Mucosa of gallbladder (tissue), 1 donor: ENCODE measurements around the gene TOP1. TPM values are rescaled to one million over a fixed set of nuclear protein-coding genes. Genes with fewer than 3 reads are reported as not detected.

Experiments used
- DNase-seq: peaks from one replicate; pipeline ENCODE4 v3.0.0-alpha.2; 2020; ENCODE audit warnings: low spot score
- total RNA-seq: library from RNA; stranded (reverse); gene quantifications from one replicate; pipeline ENCODE4 v1.2.1, GENCODE V29; 2021
- donor health status: DM: no; HTN: no; CAD: no.

The TOP1 gene
- total RNA-seq, 1 donor from 2014 or later = 83.2 TPM

DNA sequence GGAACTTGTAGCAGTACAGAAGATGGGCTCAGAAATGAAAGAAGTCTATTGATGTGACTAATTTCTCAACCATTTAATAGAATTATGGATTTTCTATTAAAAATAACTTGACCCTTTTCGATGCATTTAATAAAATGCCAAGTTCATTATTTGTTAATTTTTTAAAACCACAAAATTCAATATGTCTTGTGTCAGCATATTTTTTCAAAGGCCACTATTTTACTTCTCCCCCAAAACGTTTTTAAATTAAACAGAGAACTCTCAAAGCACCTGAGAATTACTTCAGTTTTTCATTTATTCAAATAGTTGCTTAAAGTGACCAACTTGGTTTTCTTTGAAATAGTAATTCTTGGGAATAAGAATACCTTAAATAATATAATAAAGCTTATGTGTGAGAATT lies 8.6 kb downstream of the TOP1 start:
- DNase-seq = no peak

- no peak for DNase-seq
These were observed 9.7 kb downstream of the TOP1 start for GRCh38 chr20:41038149-41038877.

DNA sequence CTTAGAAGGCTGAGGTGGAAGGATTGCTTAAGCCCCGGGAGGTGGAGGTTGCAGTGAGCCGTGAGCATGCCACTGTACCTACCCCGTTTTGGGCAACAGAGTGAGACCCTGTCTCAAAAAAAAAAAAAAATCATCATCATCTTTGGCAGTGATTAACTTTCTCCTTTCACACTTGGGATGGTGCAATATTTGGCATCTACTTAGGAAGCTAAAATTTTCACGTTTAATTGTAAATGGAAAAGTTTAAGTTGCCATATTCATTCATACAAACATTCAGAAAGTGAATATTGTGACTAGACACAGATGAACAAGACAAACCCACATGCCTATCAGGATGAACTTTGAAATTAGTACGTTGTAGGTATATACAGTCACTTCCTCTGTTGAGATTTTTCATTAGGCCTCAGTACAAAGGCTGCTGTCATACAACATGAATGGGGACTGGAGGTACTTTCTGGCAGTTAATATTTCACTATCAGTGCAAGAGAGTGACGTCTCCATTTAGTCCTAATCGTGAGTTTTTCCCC lies 10.3 kb downstream of the TOP1 start:
- no peak for DNase-seq

- no peak for DNase-seq
These were observed 12.2 kb downstream of the TOP1 start for GRCh38 chr20:41040855-41041254.

DNA sequence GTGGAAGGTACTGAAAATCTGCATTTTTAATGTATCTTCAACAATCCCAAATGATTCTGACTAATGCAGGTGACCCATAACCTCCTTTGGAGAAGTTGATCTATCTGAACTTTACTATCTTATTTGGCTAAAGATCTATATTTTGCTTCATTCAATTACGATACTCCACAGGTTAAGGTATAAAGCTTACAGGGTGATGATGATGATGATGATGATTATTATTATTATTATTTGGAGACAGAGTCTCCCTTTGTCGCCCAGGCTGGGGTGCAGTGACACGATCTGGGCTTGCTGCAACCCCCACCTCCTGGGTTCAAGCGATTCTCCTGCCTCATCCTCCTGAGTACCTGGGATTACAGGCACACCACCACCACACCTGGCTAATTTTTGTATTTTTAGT lies 13.1 kb downstream of the TOP1 start:
- no peak for DNase-seq

GRCh38 chr20:41044409-41045062 lies 15.9 kb downstream of the TOP1 start:
- DNase-seq = no peak

GRCh38 chr20:41045671-41046070 lies 17.0 kb downstream of the TOP1 start:
- DNase-seq = no peak

- no peak for DNase-seq
These were observed 18.1 kb downstream of the TOP1 start for GRCh38 chr20:41046716-41047115.

DNA sequence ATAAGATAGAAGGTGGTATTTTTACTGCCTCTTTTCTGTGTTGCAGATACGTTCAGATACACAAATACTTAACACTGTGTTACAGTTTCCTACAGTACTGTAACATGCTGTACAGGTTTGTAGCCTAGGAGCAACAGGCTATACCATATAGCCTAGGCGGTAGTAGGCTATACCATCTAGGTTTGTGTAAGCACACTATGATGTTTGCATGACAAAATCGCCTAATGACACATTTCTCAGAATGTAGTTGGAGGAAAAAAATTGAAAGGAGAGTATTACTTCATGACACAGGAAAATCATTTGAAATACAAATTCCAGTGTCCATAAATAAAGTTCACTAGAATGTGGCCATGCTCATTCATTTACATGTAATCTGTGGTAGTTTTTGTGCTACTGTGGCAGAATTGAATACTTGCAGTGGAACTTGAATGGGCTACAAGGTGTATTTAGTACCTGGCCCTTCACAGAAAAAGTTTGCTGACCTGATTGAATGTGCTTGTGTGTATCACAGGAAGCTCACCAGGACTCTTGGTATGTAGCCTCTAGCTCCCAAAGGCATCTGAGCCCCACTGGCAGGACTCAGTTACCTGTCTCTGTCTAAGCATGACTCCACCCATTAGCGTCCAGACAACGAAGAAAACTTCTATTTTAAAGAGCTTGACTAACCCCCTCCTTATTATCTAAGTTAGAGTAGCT lies 18.8 kb downstream of the TOP1 start:
- no peak for DNase-seq

- no peak for DNase-seq
These were observed 19.3 kb downstream of the TOP1 start for GRCh38 chr20:41047975-41048305.

- DNase-seq = no peak
These were observed 20.1 kb downstream of the TOP1 start for GRCh38 chr20:41048461-41049301.

- no peak for DNase-seq
These were observed 20.8 kb downstream of the TOP1 start for GRCh38 chr20:41049451-41049850.

- DNase-seq = no peak
These were observed 21.9 kb downstream of the TOP1 start for GRCh38 chr20:41050361-41051008.

DNA sequence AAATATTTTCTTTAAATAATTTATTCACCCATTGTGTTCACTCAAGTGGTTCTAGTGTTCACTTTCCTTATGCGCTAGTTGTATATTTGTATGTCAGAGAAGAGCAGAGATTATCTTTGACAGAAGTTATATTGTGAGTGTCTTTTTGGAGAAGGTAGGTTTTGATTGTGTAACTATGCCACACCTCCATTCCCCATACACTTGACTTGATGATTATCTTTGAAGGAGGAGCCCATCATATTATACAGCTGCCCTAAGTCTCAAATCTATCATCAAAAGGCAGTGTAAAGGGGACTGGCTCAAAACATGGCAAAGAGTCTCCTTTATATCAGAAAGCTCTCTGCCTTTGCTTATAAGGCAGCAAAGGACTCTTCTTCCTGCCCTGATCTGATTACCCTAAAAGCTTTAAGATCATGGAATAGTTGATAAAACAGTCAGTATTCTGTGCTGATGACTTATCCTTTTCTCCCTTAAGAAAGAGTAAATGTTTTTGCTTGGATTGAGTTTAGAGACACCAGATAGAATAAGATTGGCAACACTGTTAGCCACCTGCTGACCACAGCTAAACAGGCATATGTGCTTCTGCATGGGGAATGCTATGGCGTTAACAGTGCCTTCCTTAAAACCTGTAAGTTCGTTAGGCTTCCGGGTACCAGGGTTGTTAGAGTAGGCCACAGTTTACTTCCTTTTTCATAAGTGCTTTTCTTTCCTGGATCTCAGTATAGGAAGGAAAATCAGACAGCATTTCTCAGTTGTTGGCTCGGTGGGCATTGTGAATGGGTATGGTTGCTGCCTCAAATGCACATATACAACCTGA lies 22.6 kb downstream of the TOP1 start:
- DNase-seq = no peak

GRCh38 chr20:41052742-41053419 lies 24.3 kb downstream of the TOP1 start:
- peak; percentile 54 for DNase-seq

GRCh38 chr20:41054070-41054846 lies 25.6 kb downstream of the TOP1 start:
- no peak for DNase-seq

GRCh38 chr20:41054847-41055230 lies 26.2 kb downstream of the TOP1 start:
- no peak for DNase-seq

DNA sequence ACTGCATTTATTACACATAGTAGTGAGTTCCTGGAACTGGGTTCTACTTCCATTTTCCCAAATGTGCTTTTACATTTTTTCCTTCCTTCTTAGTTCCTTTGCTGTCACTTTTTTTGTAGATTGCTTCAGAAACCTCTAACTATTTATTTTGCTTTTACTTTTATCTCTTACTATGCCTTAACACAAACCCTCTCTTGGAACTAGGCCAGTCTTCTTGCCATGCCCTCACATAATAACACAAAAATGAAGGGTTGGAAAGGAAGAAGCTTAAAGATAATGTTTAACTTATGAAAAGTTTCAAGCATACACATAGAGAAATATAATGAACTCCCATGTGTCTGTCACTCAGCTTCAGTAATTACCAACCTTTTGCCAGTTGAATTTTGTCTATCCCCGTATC lies 27.1 kb downstream of the TOP1 start:
- DNase-seq = no peak

DNA sequence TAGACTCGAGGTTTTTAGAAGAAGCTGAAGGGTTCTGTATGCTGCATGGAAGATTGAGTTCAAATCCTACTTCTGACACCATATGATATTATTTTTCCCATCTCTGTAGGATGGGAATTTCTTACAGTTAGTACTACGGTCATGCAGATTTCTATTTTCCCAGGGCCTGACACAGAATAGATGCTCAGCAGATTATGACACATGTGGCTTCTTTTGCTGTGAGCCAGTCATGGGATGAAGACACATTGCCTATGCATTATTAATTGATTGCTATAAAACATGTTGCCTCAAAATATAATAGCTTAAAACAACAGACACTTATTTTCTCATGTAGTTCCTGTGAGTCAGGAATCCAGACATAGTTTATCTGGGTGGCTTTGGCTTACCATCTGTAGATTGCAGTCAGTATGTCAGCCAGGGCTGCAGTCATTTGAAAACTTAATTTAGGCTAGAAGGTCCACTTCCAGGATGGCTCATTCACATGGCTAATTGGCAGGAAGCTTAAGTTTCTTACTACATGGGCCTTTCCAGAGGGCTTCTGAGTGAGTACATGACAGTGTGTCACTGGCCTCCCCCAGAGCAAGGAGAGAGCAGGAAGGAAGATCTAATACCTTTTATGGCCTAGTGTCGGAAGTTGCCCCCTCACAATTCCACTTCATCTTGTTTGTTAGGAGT lies 29.5 kb downstream of the TOP1 start:
- no peak for DNase-seq
